ENCODE measurements around the gene IRF2.

The IRF2 gene

DNA sequence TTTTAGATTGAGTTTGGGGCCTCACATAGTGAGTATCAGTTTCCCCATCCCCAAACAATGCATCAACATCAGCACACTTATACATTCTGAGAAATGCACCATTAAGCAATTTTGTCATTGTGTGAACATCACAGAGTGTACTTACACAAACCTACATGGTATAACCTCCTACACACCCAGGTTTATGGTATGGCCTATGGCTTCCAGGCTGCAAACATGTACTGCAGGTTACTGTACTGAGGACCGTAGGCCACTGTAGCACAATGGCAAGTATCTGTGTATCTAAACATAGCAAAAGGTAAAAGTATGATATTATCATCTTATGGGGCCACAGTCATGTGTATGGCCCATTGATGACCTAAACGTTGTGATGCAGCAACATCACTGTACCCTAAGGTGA is 7.7 kb downstream of the IRF2 start:
- TF ChIP-seq CTCF (IDR thresholded peaks at IDR 0.05; ENCODE audit: borderline replicate concordance, insufficient read depth, low read depth, low read length) = no peak
- no peak overlapping the region for H3K4me3 ChIP-seq (ENCODE audit: low read depth, low read length)

GRCh38 chr4:184464759-184465454 is 9.4 kb downstream of the IRF2 start:
- TF ChIP-seq CTCF (IDR thresholded peaks at IDR 0.05; ENCODE audit: borderline replicate concordance, insufficient read depth, low read depth, low read length) = no peak
- no peak overlapping the region for H3K4me3 ChIP-seq (ENCODE audit: low read depth, low read length)

DNA sequence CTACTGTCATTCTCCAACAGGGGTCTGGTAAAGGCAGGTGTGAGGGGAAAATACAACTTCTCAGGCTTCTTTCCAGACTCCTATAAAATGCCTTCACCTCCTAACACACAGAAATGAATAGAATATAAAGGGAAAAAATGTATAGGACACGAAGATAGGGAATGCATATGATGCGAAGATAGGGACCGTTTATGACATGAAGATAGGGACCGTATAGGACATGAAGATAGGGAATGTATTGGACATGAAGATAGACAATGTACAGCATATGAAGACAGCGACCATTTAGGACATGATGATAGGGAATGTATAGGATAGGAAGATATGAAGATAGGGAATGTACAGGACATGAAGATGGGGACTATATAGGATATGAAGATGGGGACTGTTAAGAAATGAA is 10.5 kb downstream of the IRF2 start:
- no peak for TF ChIP-seq CTCF (IDR thresholded peaks at IDR 0.05; ENCODE audit: borderline replicate concordance, insufficient read depth, low read depth, low read length)
- no peak overlapping the region for H3K4me3 ChIP-seq (ENCODE audit: low read depth, low read length)

DNA sequence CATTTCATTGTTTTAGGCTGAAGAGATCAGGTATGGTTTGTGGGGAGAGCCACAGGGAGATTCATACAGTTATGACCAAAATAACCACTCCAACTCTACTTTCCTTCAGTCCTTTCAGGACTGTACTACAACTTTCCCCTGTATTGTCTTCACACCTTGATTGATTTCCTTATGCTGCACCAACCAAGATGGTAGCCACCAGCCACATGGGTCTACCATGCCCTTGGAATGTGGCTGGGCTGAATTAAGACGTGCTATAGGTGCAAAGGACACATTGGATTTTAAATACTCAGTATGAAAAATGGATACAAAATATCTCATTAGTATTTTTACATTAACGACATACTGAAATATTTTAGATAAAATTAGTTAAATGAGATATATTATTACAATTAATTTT is 11.2 kb downstream of the IRF2 start:
- H3K4me3 ChIP-seq (ENCODE audit: low read depth, low read length) = no peak overlapping the region
- TF ChIP-seq CTCF (IDR thresholded peaks at IDR 0.05; ENCODE audit: borderline replicate concordance, insufficient read depth, low read depth, low read length) = no peak

GRCh38 chr4:184462724-184463123 is 11.6 kb downstream of the IRF2 start:
- H3K4me3 ChIP-seq (ENCODE audit: low read depth, low read length) = no peak overlapping the region
- no peak for TF ChIP-seq CTCF (IDR thresholded peaks at IDR 0.05; ENCODE audit: borderline replicate concordance, insufficient read depth, low read depth, low read length)

DNA sequence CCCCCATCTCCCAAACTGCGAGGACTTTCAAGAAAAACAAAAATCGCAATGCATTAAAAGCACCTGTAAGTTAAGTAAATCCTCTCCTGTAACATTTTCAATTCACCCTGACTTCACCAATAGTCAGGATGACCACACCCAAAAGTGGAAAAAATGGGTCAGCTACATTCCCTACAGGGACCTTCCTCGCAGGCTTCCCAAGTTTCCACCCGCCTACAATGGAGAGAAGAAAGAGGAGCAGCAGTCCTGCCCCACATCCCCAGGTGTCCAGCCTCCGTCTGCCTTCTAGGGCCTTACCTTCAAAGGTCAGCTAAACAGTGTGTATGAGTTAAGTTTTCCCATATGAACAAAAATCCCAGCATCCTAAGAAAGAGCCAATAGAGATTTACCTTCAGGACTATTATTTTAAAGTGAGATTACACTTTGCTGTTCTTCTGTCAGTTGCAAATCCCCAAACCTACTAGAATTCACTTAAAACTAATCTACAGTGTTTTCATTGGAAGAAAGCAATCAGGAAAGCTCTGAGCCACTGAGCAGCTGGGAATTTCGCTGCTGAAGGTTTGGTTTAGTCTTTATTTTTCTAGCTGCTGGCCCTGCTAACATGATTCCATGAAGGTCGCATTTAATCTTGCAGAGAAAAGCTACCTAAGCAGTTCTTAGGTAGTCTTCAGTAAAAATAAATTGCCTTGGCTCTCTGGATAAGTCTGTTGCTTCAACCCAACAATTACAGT is 12.5 kb downstream of the IRF2 start:
- TF ChIP-seq CTCF (IDR thresholded peaks at IDR 0.05; ENCODE audit: borderline replicate concordance, insufficient read depth, low read depth, low read length) = no peak
- no peak overlapping the region for H3K4me3 ChIP-seq (ENCODE audit: low read depth, low read length)
